ENCODE results near the gene ANTXR2.

The ANTXR2 gene

DNA sequence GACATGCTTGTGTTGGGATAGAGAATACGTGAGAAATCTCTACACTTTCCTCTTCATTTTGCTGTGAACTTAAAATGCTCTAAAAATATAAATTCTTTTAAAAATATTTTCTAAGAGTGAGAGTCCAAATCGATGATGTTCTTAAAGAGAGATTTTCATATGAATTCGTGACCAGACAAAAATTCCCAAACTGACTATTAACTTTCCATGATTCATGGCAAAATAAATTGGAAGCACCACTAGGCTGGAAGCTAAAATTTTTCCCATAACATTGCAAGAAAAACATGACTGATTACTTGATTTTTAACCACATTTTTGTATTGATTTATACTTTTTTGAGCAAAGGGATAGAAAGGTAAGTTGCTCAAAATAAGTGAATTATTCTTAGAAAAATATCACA lies 201.1 kb downstream of the ANTXR2 start:
- no peak for DNase-seq

DNA sequence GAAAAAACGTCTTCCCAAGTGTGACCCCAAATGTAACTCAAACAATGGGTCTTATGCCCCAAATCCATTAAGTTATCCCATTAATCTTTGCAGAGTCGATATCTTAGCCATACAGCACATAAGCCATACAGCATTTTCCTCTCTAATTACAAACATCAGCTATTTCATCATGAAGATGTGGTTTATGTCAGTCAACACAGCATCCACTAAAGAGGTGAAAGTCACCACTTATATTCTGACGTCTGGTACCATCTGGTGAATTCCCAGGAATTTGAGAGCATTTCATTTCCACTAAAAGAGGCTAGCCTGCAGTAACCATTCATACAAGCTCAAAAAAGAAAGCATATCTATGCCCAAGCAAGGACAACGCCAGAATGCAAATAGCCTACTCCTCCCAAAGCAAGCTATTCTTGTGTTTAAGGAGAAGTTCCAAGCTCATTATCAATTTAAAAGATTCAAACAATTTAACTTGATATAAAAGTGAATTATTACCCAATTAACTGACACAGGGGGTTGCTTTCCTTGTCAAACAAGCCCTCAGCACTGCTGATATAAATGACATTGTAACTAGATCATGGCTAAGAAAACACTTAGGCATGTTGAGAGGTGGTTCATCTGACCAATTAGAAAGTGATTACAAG lies 203.3 kb downstream of the ANTXR2 start:
- DNase-seq = no peak

DNA sequence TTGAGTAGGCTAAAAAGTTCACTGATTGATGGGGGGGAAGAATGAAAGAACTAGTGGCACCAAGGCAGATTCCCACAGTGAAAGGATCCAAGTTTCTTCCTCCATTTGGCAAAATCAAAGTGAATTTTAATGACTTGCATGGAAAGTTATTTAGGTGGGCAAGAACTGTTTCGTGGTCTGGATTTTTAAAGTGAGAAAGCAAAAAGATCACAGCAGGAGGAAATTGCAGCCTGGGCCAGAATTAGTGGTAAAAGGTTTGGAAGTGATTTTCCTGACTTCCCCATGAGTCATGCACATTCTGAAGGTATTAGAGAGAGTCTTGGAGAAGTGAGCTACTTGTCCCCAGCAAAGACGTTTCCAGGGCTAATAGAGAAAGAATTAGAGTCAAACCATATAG lies 207.8 kb downstream of the ANTXR2 start:
- no peak for DNase-seq

DNA sequence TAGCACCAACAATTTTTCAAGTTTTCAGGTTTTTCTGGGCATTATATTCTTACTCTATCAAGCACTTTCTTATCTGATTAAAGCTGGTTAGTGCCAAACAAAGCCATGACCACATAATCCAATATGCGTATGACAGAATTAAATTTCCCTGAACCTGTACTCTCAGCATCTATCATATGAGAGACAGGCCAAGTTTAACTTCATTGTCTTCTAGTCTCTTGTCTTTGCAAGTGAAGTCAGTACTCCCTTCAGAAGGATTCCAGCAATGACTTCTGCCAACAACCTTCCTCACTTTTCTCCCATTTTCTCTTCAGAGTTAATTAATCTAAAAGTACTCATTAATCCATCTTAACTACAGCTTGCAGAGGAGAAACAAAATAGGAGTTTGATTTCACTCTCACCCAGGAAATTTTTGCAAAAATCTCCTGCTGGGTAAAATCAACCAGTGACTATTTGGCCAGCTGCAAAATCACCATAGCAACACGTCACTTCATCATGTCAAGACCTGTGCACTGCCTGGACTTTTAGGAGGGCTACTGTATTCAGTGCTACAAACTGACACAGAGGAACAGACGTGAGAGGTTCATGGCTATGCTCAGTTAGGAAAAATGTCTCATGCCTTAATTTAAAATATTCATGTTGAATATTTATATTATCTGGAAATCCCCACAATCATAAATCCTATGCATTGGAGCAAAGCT lies 208.4 kb downstream of the ANTXR2 start:
- DNase-seq = no peak

DNA sequence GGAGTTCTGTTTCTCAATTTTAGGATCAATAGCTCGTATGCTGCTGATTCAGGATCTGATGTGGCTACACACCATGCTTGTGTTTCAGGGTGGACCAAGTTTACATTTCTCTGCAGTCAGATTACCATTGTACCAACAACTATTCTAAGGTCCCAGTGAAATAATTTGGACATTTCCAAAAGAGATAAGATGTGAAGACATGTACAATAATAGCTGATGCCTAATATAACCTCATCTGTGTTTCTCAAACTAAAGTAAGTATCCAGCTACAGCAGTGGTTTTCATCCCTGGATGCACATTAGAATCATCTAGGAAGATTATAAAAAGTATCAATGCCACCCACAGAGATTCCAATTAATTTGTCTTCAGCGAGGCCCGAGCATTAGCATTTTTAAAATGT lies 209.7 kb downstream of the ANTXR2 start:
- DNase-seq = no peak

DNA sequence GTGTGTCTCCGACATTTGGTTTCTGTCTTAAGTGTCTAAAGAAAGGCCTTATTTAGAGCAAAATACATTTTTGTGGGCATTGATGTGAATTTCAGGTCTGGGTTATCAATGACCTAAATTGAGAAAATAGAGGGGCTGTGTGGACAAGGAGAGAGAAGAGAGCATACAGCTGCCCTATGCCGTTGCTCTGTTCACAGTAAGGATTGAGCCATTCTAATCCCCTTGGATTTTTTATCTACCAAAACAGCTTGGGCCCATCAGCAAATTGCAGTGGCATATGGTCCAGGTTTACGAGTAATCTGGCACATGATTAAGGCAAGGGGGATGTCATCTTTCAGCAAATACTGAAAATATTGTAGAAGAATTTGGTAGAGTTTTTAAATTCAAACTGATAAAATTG lies 210.2 kb downstream of the ANTXR2 start:
- DNase-seq = no peak

DNA sequence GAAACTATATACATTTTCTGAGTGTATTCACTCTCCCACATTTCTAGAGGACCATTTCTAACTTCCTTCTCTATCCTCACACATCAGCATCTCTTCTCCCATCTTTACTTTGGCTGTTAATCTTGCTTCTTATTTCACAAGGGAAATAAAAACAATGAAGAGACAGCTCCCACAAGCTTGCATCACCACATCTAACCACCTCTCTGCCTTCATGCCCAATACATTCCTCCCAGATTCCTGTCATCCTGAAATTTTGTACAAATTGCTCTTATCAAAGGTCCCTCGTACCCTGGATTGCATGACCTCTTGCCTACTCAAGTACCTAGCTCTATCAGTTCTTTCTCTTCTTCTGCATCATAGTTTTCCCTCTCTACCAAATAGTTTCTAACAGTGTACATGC lies 215.2 kb downstream of the ANTXR2 start:
- DNase-seq = no peak

DNA sequence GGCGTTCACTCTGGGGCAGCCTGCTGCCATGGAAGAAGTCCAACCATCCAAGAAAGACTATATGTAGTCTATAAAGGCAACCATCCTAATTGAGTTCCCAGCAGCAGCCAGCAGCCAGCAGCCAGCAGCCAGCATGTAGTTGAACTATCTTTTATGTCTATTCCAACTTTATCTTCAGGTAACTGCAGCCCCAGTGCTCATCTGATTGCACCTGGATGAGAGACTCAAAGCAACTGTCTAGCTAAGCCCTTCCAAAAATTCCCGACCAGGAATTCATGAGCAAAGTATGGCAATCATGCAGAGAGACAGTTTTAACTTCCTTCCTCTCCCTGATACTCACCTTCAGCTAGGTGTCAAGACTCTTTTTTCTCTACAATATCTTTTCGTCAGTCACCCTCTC lies 216.8 kb downstream of the ANTXR2 start:
- DNase-seq = no peak

DNA sequence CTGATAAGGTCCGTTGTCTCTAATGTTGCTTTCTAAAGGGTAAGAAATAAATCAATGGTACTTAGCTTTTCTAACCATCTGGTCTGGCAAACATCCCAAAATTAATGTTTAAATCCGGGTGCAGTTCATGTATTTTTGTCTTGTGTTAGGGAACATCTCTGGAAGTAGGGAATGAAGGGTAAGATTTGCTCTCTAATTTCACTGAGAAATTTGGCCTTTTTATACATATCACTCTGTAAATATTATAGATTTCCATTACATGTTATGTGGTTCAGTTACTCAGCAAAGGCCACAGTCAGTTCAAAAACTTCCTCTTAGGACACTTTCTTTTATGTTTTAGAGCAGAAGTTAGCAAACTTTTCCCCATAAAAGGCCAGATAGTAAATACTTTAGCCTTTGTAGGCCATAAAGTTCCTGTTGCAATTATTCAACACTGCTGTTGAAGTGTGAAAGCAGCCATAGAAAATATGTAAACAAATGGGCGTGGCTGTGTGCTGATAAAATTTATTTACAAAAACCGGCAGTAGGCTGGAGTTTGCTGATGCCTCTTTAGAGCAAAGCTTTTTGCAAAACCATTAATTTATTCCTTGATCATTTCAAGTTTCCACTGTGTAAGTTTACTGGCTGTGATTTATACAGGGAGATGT lies 218.1 kb downstream of the ANTXR2 start:
- DNase-seq = no peak

DNA sequence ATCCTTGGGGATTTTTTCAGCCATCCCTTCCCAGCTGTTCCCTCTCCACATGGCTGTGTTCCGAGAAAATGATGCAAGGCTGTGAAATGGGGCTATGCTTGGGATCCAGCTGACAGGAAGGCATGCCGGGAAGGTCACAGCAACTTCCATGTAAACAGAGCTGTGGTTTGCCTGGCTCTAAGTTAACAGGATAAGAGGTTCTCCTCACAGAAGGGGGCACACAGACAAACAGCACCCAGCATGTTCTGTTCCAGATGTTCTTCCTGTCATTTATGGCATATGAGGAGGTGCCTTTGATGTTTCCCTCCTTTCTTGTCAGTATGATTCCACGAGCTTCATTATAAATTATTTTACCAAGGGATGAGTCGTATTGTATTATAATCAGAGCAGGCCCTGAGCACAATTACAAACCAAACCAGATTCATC lies 220.7 kb downstream of the ANTXR2 start:
- DNase-seq = no peak

DNA sequence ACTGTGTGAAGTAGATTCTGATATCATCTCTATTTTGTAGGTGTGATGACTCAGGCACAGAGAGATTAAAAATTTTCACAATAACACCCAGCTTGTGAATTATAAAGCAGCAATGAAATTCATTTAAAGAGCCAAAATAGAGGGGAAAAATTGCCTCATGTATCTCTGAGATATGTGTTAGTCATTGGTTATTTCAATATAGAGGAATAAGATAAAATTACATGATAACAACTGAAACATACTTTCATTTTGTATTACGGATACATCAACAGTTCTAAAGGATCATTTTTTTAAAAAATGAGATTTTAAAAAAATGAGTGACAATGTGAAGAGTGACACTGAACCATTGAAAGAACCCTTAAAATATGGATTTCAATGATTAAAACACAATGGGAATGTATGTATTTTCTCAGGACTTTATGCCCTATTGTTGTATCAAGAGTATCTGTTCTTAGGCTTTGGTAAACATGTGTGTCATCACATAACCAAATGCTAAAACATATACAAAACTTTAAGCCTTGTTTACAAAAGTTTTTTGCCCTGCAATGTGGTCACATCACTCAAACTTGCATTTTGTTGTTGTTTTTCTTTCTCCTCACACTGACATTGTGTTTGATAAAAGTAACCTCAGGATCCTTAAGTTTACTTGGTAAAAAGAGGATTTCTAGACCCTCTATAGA lies 221.3 kb downstream of the ANTXR2 start:
- no peak for DNase-seq
